ENCODE measurements around the gene MXI1.

The MXI1 gene

DNA sequence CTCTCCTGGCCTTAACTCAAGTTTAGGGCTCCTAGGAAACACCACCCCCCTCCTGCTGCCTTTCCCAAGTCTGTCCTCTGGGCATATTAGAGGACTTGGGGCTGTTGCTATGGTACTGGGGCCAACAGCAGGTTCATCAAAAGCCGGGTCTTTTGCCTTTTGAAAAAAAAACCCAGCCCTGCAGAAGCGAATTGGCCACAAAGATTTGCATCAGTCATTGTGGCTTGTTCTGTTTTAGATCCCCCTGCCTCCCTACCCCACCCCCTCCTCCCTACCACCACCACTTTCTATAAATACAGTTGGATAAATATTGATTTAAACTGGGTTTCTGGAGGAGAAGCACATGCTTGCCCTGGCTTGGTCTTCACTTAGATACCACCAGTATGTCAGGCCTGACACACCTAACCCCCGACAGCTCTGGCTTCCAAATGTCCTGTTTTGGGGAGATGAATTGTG lies 7.0 kb downstream of the MXI1 start:
- CTCF ChIA-PET, result interaction anchor here (1.0 to 9.0 kb wide), 4 partner anchors 9 to 77 kb away, joined by 3 to 82 read pairs (median 8); no protein-coding TSS in a partner anchor
- DNase-seq (ENCODE audit: extremely low spot score), result peak; percentile 35
- POLR2A ChIA-PET, result interaction anchor here (0.6 to 0.7 kb wide), 2 partner anchors 82 to 104 kb away, joined by 3 read pairs; no protein-coding TSS in a partner anchor
- TF ChIP-seq, protein P1, sequence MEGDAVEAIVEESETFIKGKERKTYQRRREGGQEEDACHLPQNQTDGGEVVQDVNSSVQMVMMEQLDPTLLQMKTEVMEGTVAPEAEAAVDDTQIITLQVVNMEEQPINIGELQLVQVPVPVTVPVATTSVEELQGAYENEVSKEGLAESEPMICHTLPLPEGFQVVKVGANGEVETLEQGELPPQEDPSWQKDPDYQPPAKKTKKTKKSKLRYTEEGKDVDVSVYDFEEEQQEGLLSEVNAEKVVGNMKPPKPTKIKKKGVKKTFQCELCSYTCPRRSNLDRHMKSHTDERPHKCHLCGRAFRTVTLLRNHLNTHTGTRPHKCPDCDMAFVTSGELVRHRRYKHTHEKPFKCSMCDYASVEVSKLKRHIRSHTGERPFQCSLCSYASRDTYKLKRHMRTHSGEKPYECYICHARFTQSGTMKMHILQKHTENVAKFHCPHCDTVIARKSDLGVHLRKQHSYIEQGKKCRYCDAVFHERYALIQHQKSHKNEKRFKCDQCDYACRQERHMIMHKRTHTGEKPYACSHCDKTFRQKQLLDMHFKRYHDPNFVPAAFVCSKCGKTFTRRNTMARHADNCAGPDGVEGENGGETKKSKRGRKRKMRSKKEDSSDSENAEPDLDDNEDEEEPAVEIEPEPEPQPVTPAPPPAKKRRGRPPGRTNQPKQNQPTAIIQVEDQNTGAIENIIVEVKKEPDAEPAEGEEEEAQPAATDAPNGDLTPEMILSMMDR (IDR thresholded peaks at IDR 0.05; ENCODE audit: control extremely low read depth, extremely low read depth, low read depth, missing control alignments), result no peak

GRCh38 chr10:110215286-110216170 lies 8.1 kb downstream of the MXI1 start:
- CTCF ChIA-PET, result interaction anchor here (1.0 to 9.0 kb wide), 3 partner anchors 8 to 78 kb away, joined by 3 to 82 read pairs (median 6); no protein-coding TSS in a partner anchor
- POLR2A ChIA-PET, result no interaction called here
- DNase-seq (ENCODE audit: extremely low spot score), result no peak
- TF ChIP-seq, protein P1 (IDR thresholded peaks at IDR 0.05; ENCODE audit: control extremely low read depth, extremely low read depth, low read depth, missing control alignments), result no peak

GRCh38 chr10:110216240-110216639 lies 8.8 kb downstream of the MXI1 start:
- no peak for DNase-seq (ENCODE audit: extremely low spot score)
- TF ChIP-seq, protein P1 (IDR thresholded peaks at IDR 0.05; ENCODE audit: control extremely low read depth, extremely low read depth, low read depth, missing control alignments), result no peak
- ChIA-PET POLR2A (no interaction called here), CTCF (interaction anchor here (1.6 to 9.0 kb wide), 2 partner anchors 7 to 79 kb away, joined by 6 to 82 read pairs; no protein-coding TSS in a partner anchor)

DNA sequence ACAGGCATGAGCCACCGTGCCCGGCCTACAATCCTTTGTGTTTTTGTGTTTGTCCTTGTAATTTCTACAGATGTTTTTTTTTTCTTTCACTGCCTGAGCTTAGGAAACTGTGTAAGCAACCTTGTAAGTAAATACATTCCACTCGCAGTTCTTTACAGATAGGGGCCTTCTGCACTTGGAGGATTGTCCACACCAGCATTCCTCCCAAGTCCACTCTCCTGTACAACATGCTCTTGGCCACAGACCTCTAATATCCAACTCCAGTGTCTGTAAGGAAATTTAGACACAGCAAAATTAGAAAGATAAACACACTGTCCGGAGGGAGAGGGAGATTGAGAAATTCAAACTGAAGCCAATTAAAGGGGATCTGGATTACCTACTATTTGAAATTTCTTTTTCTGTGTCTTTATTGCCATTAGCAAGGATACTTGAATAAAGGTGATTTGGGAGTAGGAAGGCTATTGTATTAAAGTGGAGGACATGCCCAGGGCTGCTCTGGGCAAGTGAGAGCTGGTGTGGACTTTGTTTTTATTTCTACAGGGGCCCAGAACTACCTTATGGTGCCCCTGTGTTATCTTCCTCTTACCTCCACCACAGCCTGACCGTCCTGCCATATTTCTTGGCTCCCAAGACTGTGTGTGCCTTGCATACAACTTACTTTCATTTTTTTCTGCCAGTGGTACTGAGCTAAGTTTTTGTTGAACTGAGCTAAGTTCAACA lies 9.7 kb downstream of the MXI1 start:
- TF ChIP-seq, protein P1 (IDR thresholded peaks at IDR 0.05; ENCODE audit: control extremely low read depth, extremely low read depth, low read depth, missing control alignments), result no peak
- CTCF ChIA-PET, result interaction anchor here (1.1 to 9.0 kb wide), 4 partner anchors 6 to 79 kb away, joined by 4 to 82 read pairs (median 8); no protein-coding TSS in a partner anchor
- DNase-seq (ENCODE audit: extremely low spot score), result no peak
- POLR2A ChIA-PET, result no interaction called here

DNA sequence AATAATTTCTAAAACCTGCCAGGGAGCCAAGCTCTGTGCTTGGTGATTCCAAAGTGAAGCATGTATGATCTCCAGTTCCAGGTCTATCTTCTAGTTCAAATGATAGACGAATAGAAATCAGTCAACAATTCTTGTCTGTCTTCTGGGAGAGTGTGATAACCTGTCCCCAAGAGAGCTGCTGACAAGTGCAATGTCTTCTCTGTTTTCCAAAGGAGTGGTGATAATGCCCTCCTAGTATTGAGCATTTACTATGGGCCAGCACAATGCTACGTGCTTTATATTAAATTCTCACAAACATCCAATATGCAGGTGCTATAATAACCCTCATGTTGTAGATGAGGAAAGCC lies 10.2 kb downstream of the MXI1 start:
- no peak for DNase-seq (ENCODE audit: extremely low spot score)
- ChIA-PET CTCF (interaction anchor here (1.1 to 1.3 kb wide), 2 partner anchors 9 to 80 kb away, joined by 4 to 9 read pairs; no protein-coding TSS in a partner anchor), POLR2A (no interaction called here)
- TF ChIP-seq, protein P1 (IDR thresholded peaks at IDR 0.05; ENCODE audit: control extremely low read depth, extremely low read depth, low read depth, missing control alignments), result no peak

DNA sequence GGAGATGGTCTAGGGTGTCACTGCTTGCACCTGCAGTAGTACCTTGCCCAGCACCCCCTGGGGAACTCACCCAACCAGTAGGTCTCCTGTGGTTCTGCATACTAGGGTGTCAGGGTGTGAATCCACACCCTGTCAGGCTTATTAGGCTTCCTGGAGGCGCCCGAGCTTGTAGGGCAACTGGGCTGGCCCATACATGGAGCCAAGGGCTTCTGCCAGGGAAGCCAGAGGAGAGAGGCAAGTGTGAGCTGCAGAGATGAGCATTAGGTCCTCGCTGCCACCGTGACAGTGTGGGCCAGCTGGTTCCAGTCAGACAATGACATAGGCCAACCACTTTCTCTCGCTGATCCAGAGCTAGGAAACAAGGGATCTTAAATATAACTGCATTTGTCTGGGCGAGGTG lies 11.2 kb downstream of the MXI1 start:
- POLR2A ChIA-PET, result interaction anchor here (1.4 kb wide), 1 partner anchor 10 kb away, joined by 7 read pairs; no protein-coding TSS in a partner anchor
- DNase-seq (ENCODE audit: extremely low spot score), result no peak
- TF ChIP-seq, protein P1 (IDR thresholded peaks at IDR 0.05; ENCODE audit: control extremely low read depth, extremely low read depth, low read depth, missing control alignments), result no peak
- CTCF ChIA-PET, result interaction anchor here (0.8 to 3.8 kb wide), 6 partner anchors 7 to 334 kb away, joined by 4 to 15 read pairs (median 6); no protein-coding TSS in a partner anchor

Data from GM10248 (cell line).